Left colon (tissue), 2 donors: Measurements from ENCODE around the gene EIF1AX. TPM values are rescaled to one million over a fixed set of nuclear protein-coding genes. Genes with fewer than 3 reads are reported as not detected.
"Not testable (repeated sequence)": the region's sequence is repeated elsewhere in the genome, so short reads cannot be mapped to it uniquely, and the experiment has no call there.

Source experiments
- ATAC-seq: fragments of 200-7000 bp; cut with Tn5 transposase; one replicate; pipeline ENCODE4 v1.9.1; 2020; ENCODE audit warnings: mild to moderate bottlenecking, moderate library complexity
- DNase-seq, 2 donors: peaks; one replicate each; pipeline ENCODE4 v3.0.0-alpha.2; 2020
- intact Hi-C, 2 donors: fragments of 100-400 bp; cut with DNase I in 1 of 2; cut with micrococcal nuclease in 1 of 2; formaldehyde crosslinking; loops; one replicate each; pipeline versions ENCODE4 v1.11.2 to v1.14.0; 2022; cut with DNase I, micrococcal nuclease
- total RNA-seq, 2 donors: library from RNA; stranded (reverse); fragmentation: NEBNext Ultra II Directional; extraction: Animal tissue kit (Norgen Biotek cat#: 25700); gene quantifications; one replicate each; pipeline ENCODE4 v1.2.1, GENCODE V29; 2021
- donor health status: DM: no; HTN: no; CAD: no.
- donor health status: DM: yes; HTN: yes; CAD: no.

EIF1AX gene
- total RNA-seq, 2 donors from 2014 or later = 76.3 to 80.4 TPM

DNA sequence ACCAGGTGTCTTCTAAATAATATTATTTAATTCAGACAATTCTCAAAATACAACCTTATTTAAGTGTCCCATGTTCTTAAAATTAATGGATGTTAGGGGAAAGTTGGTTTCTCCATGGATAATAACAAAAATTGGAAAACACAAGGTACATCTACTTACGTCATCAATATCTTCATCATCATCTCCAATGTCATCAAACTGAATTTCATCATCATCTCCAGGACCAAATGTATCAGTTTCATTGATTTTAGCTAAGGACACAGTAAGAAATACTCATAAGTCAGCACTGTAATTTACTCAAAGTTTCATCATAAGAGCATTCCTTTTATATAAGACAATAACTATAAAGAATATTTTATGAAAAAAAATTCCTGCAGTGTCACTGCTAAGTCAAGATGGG, 11.3 kb downstream of the EIF1AX start:
- intact Hi-C loops = no loop called here
- no peak for ATAC-seq
- DNase-seq = no peak

DNA sequence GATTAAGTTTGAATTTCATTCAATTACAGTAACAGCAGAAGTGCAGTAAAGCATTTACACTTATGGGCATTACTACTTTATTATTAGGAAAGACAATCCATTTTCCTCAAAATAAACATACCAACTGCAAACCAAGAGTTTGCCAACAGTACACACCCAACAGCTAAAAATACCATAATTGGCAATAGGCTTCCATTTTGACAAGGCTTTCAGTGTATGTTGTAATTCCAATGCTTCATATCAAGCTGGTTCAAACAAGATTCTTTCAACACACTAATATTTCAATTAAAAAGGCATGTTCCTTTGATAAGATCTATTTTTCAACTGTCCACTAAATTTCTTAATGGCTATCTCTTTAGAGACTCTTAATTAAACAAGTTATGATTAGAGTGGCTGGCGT, 12.1 kb downstream of the EIF1AX start:
- intact Hi-C loops = no loop called here
- no peak for ATAC-seq
- DNase-seq = no peak

DNA sequence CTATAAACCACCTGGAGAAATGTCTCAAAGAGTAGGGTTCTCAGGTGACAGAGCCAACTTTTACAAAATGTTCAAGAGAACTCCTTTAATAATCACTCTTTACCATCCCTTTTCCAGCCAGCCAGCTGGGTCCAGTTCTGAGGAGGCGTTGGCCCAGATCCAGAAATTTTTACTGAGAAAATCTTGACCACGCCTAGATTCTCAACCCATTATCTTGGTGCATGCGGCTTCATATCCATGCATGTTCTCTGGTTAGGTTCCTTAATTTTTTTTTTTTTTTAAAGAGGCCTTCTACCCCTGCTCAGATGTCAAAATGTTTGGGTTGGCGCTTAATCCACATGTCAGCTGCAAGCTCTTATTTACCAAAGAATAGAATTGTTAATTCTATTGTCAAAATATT, 13.0 kb downstream of the EIF1AX start:
- ATAC-seq (no peak), DNase-seq (no peak)
- intact Hi-C loops = no loop called here

DNA sequence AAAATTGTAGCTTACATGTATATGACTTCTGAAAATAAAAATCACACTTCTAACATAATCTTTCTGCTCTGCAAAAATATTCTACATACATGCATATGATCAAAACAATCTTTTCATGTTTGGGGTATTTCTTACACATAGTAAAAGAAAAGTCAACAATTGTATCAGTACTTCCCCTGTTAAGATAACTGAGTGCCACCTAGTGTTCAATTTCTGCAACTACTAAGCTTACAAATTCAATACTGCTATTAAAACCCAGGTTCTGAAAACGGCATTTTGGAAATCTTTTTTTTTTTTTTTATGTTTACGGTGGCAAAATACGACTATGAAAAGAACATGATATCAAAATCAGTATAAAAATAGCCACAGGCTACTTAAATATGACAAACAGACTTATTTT, 14.2 kb downstream of the EIF1AX start:
- intact Hi-C loops, DNase-seq: not testable (repeated sequence)
- ATAC-seq = peak; percentile 72

DNA sequence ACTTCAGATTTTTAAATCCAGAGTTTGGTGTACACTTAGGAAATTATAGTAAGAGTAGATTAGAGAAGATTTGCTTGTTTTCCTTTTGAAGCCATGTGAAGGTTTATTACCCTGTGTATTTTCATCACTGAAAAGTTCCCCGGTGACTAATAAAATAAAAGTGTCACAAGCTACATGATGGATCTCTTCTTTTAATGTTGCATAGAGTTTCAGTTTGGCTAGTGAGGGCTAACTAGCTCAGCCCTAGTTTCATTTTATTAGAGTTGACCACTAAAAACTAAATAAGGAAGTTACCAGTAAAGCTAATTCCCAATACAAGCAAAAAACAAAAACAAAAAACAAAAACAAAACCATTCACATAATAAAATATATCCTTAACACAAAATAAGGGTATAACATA, 14.8 kb downstream of the EIF1AX start:
- intact Hi-C loops, DNase-seq: not testable (repeated sequence)
- peak; percentile 49 for ATAC-seq

DNA sequence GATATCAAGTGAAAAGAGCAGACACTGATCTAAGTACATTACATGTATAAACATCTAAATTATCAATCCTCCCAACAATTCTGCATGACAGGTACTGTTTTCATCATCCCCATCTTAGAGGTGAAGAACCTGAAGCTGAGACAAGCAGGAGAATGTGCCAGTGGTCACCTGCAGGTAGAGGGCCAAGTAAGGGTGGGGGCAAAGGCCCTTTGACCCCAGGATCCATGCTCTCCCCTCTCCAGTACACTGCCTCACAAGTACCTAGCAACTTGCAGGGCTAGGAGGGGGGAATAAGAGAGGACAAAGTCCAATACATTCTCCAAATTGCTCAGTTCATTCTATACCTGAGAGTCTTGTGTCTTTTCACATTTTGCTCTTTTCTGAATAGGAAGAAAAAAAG, 16.7 kb downstream of the EIF1AX start:
- DNase-seq = no peak
- intact Hi-C loops = no loop called here
- ATAC-seq = no peak

DNA sequence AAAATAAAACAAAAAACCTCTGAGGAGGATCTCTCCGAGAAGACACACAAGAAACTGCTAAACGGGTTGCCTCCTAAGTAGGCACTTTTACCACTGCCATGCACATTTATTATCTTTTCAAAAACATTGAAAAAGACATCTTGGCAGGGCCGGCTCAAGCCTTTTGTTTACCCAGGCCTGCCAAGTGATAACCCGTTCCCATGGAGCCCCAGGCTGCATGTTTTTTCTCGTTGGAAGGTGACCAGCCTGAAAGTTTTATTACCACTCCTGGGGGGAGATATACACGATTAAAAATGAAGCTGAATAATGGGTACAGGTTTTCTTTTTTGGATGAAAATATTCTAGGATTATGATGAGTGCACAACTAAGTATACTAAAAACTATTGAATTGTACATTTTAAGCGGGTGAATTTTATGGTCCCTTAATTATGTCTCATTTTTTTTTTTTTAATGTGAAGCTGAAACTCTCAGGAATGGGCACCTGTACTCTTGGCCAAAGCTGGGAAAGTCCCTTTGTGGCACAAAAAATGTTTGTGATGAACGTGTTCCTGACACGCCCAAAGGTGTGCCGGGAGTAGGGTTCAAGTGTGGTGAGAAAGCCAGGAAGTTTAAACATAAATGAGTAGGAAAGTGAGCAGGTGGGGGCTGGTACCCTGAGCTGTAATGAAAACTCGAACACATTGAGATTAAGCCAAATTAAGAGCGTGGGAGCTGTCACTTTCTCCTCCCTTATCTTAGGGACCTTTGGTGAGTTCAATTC, 23.4 kb downstream of the EIF1AX start:
- peak; percentile 52 to 53 for DNase-seq
- peak; percentile 75 for ATAC-seq
- intact Hi-C loops = no loop called here

DNA sequence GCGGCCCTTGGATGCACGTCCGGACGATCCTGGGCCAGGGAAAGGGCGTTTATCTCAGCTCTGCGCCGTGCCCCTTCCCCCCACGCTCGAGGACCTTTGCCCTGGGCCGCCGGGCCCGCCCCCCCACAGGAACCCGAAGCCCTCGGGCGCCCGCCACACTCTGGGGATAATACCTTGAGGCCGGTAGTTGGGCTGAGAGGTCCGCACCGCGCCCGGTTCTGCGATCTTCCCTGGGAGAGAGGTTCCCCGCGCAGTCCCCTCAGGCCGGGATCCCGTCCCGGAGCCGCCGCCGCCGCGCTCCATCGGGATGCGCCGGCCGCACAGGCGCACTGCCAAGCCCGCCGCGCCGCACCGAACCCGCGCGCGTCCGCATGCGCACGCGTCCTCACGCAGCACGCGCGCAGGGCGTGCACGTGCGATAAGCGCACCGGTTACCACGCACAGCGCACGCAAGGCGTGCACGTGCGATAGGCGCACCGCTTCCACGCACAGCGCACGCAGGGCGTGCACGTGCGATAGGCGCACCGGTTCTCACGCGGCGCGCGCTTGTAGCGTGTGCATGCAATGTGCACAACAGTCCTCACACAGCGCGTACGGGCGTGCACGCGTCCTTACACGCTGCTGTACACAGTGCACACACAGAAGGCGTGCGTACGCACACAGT, 24.9 kb downstream of the EIF1AX start, which contains the start of gene MAP7D2:
Gene MAP7D2 (minus strand): TSS at position 331 of the 664 bp plus-strand sequence. CDS start 28 bp downstream, at position 303.
- intact Hi-C loops = no loop called here
- DNase-seq (peak in 1 of 2 donors; percentile 20), ATAC-seq (peak; percentile 60)

DNA sequence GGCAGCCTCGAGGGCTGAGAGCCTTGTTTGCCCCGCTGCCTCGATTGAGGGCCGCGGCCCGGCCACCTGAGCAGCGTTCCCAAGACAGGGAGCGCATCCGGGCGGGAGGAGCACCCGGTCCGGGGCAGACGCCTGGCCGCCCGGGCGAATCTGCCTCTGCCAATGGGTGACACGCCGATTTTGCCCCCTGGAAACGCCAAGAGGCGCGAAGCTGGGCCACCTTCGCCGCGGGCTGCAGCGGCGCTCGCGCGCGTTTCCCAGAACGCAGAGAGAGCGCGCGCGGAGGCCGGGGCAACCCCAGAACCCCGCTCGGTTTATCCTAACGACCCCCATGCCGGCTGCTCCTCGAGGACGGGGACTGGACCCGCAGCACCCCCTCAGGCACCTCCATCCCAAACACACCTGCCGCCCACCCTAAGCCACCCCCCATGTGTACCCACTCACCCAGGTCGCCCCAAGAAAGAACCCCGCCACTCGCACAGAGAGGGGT, 25.5 kb downstream of the EIF1AX start:
- intact Hi-C loops = no loop called here
- peak; percentile 14 for ATAC-seq
- DNase-seq = no peak

DNA sequence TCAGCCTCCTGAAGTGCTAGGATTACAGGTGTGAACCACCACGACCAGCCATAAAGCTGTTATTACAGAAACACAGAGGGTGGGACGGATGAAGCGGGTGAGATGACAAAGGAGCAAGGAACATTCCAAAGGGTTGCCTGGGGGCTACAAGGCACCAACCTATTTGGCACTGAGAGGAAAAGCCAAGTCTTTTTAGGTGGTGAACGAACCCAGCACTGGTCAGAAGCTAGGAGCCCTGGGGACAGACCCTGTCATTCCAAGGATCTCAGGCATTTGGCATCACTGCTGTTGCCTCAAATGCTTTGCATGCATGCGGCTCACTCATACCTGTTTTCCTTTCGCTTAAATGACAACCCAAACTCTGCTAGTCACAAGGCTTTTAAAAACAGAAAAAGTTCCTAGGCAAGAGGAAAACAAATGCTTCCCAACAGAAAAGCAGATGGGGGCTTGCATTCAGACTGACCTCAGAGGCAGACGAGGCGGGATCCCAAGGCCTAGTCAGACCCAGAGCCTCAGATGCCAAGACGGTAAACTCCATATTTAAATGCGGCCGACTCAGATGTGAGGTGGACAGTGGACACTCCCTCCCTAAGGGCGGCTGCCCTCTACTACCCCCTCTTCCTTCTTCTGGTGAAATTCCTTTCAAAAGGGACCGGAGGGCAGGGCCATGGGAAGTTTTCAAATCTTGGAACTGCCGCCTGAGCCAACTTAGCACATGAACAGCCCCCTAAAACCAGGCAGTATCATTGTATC, 29.4 kb downstream of the EIF1AX start:
- ATAC-seq = no peak
- intact Hi-C loops = no loop called here
- DNase-seq = no peak

DNA sequence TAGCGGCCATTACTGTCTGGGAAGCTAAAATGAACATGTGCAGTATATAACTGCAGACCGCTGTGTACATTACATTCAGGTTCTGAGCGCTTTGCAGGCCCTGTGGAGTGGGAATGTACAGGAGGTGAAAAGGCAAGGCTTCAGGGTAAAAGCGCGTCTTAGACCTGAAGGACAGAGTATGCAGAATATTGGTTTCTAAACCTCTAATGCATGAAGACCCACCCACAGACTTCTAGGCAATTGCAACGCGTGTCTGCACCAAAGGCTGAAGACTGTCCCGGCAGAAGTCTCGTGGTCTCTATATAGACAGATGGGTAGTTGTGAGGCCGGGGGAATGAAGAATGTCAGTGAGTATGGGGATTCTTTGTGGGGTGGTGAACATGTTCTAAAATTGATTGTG, 30.4 kb downstream of the EIF1AX start:
- intact Hi-C loops = no loop called here
- ATAC-seq (no peak), DNase-seq (no peak)

DNA sequence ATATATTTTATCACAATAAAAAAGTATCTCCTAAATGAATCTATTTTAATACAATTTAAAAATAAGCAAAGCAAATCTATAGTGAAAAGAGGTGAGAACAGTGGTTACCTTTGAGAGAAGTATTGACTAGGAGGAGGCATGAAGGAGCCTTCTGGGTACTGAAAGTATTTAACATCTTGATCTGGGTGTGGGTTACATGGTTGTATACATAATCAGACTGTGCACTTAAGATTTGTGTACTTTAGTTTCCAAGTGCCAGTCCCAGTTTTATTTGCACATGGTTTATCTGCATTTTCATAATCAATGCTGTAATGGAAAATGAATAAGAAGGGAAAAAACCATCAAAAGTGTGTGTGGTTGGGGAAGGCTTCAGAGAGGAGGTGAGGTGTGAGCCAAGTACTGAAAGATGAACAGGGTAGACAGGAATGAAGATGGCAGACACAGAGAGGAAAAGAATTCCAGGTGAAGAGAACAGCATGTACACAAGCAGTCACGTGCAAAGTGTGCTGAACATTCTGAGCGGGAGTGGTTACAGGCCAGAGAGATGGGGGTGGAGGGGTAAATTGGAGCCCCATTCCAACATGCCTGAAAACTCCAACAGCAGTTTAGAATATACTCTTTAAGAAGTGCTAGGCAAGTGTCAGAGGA, 39.6 kb downstream of the EIF1AX start:
- intact Hi-C loops = no loop called here
- ATAC-seq (peak; percentile 58), DNase-seq (no peak)

DNA sequence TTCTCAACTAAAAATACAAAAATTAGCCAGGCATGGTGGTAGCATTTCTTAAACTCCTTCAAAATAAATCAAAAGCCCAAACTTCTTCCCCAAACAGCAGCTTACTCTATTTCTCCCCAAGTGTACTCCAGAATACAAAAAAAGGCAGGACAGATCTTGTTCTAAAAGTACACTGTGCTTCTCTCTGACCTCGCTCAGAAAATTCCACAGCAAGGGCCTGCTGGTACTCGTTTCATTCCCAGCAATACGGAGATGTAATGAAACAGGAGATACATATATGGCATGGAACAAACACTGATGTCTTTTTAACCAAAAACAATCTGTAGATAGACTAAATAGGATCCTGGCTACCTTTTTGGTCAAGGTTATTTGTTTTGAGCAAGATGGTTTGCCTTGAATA, 50.1 kb downstream of the EIF1AX start:
- intact Hi-C loops = no loop called here
- DNase-seq (no peak), ATAC-seq (no peak)

DNA sequence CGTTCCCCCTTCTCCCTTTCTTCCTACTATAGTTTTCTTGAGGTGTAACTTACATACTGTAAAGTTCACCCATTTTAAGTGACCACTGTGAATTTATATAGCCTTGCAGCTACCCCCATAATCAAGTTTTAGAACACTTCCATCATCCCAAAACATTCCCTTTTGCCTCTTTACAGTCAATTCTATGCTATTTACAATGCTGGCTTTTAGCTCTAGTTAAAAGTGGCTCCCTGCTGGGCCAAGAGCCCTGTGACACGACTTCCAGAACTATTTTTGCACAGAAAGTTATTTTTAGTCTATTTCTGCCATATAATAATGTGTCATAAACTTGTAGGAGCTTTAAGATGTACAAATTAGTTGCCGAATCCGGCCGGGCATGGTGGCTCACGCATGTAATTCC, 51.8 kb downstream of the EIF1AX start:
- ATAC-seq = no peak
- intact Hi-C loops = no loop called here
- DNase-seq = no peak

DNA sequence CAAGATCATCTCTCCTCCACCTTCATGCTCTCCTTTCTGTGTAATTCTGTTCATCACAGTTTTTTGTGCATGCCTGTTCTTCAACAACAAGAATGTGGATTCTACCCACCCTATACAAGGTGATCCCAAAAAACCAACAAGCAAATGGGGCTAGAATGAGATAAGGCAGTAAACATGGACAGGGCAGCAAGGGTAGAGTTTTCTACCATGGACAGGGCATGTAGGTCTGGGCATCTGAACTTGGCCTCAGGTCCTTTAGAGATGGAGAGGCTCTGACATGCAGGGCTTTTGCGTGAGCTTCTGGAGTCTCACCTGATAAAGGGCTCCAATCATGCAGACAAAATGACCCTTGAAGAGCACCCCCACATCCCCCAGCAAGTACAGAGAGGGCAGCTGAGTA, 61.4 kb downstream of the EIF1AX start:
- DNase-seq = no peak
- intact Hi-C loops = no loop called here
- ATAC-seq = no peak
